ENCODE measurements around the gene TMBIM6. TPM values are rescaled to one million over a fixed set of nuclear protein-coding genes. Genes with fewer than 3 reads are reported as not detected.

TMBIM6 gene
- total RNA-seq = 269 and 354 TPM in 2 replicates

DNA sequence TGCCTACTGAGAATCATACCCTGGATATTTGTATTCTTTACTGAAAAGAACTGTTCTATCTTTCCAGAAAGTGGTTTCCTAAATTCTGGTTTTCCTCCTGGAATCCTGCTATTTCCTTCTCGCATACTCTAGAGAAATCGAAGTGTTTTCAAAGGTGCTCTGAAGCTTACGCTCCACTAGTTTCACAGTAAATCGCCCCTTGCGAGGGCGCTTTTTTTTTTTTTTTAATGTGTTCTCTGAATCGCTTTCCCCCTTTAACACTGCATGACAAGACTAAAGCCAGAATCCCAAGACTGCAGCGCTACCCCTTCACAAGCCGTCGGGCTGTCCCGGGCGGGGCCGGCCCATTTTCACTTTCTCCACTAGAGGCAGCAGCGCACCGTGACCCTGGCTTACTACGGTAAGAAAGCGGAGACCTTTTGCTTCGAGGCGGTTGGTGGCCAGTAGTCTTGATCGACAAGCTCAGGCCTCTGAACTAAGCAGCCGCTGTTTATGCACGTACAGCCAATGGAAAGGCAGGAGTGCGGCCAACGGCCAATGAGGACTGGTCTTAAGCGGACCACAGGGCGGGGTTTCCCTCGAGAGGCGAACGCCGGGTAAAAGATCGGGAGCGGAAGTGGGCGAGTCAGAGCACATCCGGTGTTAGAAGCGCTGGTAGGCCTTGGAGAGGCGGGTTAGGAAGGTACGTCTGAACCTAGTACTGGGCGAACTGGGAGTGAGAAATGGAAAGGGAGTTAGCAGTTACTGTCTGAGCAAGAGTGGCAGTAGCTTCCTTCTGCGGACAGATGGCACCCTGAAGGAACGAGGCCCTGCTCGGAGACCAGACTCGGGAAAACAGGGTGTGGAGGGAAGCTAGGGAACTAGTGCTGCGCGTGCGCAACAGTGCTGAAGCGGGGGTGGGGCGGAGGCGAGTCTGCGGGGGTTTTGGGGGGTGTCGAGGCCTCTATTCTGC lies at the start of gene TMBIM6:
Gene TMBIM6, plus strand, starts transcription at position 628 of the 952 bp plus-strand sequence. CDS start 10,937 bp downstream, outside the sequence.

GRCh38 chr12:49707128-49707811 lies 34.1 kb upstream of the TMBIM6 start, which contains the start of gene FMNL3:
TSS of gene FMNL3 (minus strand) at chr12:49707405. CDS start at chr12:49707180, 225 bp downstream.

Other genes with a start within 250 kb of the TMBIM6 start
- under 0.01 and 0.09 TPM in 2 replicates for gene KCNH3, start 202.5 kb upstream of the TMBIM6 start, total RNA-seq
- 50.4 and 67.0 TPM in 2 replicates for gene MCRS1, start 173.4 kb upstream of the TMBIM6 start, total RNA-seq
- gene FAM186B, start 135.9 kb upstream of the TMBIM6 start, total RNA-seq = 0.09 TPM in 2 replicates
- 3.2 and 8.8 TPM in 2 replicates for gene PRPF40B, start 118.0 kb upstream of the TMBIM6 start, total RNA-seq
- 70.0 and 83.1 TPM in 2 replicates for gene FMNL3, start 34.2 kb upstream of the TMBIM6 start, total RNA-seq
- gene NCKAP5L, start 86.9 kb downstream of the TMBIM6 start, total RNA-seq = 11.2 and 17.0 TPM in 2 replicates
- gene BCDIN3D, start 101.5 kb downstream of the TMBIM6 start, total RNA-seq = 1.7 and 2.7 TPM in 2 replicates
- under 0.01 TPM in 1 of 2 replicates, not detected in the other for gene FAIM2, start 162.3 kb downstream of the TMBIM6 start, total RNA-seq
- not detected in 2 replicates for gene AQP2, start 209.2 kb downstream of the TMBIM6 start, total RNA-seq
- 0.09 and 1.8 TPM in 2 replicates for gene AQP5, start 220.3 kb downstream of the TMBIM6 start, total RNA-seq
- 0.09 TPM in 1 of 2 replicates, not detected in the other for gene AQP6, start 231.4 kb downstream of the TMBIM6 start, total RNA-seq